AG09319 (cell line): Measurements from ENCODE around the gene DGAT2L6.

Experiments used
- DNase-seq: peaks from one replicate; pipeline ENCODE4 v3.0.0-alpha.2; 2010; ENCODE audit warnings: low read depth; ENCODE audit errors: extremely low read depth
- TF ChIP-seq, protein P1 (sequence below): IDR thresholded peaks from 2 replicates; pipeline ENCODE4 v1.5.1; 2011; ENCODE audit warnings: low read depth, mild to moderate bottlenecking, inconsistent platforms, low read length, moderate library complexity

DGAT2L6 gene, protein sequence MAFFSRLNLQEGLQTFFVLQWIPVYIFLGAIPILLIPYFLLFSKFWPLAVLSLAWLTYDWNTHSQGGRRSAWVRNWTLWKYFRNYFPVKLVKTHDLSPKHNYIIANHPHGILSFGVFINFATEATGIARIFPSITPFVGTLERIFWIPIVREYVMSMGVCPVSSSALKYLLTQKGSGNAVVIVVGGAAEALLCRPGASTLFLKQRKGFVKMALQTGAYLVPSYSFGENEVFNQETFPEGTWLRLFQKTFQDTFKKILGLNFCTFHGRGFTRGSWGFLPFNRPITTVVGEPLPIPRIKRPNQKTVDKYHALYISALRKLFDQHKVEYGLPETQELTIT

DNA sequence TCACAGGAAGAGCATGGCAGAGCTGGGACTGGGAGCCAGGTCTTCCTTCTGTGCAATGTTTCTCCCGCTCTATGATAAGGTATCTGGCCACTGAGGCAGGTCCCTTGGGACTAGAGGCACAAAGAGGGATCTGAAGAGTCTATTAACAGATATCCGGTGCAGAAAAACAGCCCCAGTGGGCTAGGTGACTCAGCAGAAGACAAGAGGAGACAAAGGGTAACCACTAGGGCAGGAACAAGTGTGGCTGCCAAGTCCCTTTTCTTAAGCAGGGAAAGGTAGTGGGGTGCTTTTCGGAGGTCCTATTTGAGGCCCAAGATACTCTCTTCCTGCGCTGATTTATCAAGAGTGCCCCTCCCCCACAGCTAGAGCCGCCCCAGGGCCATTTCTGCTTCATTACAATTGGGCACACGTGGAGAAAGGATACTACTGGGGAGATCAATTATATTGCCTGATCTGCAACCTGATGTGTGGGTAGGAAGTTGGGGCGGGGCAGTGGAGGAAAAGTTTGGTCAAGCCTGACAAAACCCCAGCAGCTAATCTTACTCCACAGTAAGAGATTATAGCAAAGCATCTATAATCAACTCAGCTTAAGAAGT lies at the start of gene DGAT2L6:
TSS of gene DGAT2L6 (plus strand) at position 546 of the 596 bp plus-strand sequence. CDS start 100 bp downstream, outside the sequence.
- TF ChIP-seq, protein P1, sequence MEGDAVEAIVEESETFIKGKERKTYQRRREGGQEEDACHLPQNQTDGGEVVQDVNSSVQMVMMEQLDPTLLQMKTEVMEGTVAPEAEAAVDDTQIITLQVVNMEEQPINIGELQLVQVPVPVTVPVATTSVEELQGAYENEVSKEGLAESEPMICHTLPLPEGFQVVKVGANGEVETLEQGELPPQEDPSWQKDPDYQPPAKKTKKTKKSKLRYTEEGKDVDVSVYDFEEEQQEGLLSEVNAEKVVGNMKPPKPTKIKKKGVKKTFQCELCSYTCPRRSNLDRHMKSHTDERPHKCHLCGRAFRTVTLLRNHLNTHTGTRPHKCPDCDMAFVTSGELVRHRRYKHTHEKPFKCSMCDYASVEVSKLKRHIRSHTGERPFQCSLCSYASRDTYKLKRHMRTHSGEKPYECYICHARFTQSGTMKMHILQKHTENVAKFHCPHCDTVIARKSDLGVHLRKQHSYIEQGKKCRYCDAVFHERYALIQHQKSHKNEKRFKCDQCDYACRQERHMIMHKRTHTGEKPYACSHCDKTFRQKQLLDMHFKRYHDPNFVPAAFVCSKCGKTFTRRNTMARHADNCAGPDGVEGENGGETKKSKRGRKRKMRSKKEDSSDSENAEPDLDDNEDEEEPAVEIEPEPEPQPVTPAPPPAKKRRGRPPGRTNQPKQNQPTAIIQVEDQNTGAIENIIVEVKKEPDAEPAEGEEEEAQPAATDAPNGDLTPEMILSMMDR, result no peak
- DNase-seq, result no peak

DNA sequence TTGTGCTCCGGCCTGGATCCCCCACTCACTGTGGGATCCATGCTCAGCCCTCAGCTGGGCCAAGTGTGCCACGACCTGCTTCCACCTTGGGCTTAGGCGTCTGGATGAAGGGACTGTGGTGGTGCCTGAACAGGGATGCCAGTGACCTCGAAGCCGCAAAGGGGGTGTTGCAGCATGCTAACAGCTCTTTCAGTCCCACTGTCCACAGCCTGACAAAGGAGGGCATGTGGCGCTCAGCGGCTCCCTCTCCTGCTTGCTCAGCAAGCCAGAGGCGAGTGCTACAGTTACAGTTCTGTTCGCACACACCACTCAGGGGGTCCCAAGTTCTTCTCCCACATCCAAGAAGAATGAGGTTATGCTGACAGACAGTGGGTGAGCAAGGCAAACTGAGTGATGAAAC lies 49.2 kb upstream of the DGAT2L6 start:
- TF ChIP-seq, protein P1, result no peak
- DNase-seq, result no peak

DNA sequence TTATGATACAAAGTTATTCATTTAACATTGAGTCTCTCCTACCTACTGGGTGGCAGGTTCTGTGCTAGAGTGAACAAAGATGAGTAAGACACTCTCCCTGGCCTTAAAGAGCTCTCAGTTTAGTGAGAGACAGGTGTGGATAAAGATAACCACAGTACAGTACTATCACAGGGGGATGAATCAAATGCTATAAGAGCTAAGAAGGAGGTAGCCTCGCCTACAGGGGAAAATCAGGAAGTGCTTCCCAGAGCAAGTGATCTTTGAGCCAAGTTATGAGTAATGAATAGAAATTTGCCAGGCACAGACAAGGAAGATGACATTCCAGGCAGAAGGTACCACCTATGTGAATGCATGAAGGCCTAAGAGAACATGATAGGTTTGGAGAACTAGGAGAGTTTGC lies 47.5 kb upstream of the DGAT2L6 start:
- DNase-seq, result no peak
- TF ChIP-seq, protein P1, result no peak

DNA sequence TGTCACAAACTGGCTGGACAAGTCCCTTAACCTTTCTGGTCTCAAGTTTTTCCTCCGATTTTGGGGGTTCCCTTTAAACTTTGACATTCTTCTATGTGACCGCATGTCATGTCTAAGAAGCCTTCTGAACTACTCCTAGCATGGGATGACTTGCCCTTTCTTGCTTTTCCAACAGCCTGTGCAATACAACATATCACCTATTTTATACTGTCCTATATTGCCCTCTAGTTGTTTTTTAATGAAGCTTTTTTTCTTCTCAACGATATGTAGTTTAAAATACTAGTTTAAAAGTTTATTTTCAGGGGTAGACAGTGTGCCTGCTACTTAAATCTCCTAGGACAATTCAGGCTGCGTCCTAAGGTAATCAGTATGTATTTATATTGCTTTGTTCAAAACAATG lies 45.1 kb upstream of the DGAT2L6 start:
- DNase-seq, result no peak
- TF ChIP-seq, protein P1, result no peak

DNA sequence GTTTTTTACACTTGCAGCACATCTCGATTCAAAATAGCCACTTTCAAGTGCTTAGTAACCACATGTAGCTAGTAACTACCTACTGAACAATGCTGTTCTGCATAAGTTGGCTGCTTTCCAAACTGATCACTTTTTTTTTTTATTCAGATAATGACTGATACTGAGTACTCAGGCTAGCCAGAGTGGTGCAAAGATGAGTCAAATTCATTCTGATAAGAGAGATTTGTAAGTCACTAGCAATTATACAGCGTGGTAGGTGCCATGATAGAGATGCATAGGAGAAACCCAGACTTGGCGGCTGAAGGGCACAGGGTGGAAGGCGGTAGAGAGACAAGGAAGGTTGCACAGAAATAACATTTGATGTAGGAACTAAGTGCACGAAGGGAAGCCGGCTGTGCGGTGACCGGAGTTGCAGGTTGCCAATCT lies 44.4 kb upstream of the DGAT2L6 start:
- TF ChIP-seq, protein P1, result no peak
- DNase-seq, result no peak

DNA sequence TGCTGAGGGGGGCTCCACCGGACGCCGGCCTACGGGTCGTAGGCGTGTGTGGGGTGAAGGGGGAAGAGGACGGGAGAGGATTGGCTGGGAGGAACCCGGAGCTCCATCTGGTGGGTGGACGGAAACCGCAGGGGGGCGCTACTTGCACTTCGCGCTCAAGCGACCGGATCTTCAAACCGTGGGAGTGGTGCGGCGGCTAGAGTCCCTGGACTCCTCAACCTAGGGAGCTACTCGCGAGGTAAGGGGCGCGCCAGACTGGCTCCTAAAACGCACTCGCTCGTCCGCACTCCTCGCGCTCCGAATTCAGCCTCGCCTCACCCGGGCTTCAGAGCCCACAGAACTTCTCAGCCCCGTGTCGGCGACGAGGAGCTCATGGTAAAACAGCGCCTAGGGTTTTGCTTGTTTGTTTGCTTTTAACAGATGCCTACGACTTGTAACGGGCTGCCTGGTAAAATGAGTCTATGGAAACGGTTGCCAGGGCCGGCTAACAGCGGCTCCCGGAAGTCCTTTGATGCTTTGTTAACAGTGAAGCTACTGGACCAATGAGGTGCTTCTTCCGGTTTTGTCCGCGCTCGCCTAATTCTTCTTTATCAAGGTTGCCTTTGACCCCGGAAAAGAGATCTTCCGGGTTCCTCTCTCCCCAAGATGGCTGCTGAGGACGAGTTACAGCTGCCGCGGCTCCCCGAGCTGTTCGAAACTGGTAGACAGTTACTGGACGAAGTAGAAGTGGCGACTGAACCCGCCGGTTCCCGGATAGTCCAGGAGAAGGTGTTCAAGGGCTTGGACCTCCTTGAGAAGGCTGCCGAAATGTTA lies 43.8 kb upstream of the DGAT2L6 start, which contains the start of gene IGBP1:
TSS of gene IGBP1 (plus strand) at position 145 of the 813 bp plus-strand sequence. CDS start at position 646, 501 bp downstream.
- TF ChIP-seq, protein P1, result peak; percentile 67
- DNase-seq, result peak; percentile 60
